ENCODE measurements around the gene GAS6.

GAS6 gene

DNA sequence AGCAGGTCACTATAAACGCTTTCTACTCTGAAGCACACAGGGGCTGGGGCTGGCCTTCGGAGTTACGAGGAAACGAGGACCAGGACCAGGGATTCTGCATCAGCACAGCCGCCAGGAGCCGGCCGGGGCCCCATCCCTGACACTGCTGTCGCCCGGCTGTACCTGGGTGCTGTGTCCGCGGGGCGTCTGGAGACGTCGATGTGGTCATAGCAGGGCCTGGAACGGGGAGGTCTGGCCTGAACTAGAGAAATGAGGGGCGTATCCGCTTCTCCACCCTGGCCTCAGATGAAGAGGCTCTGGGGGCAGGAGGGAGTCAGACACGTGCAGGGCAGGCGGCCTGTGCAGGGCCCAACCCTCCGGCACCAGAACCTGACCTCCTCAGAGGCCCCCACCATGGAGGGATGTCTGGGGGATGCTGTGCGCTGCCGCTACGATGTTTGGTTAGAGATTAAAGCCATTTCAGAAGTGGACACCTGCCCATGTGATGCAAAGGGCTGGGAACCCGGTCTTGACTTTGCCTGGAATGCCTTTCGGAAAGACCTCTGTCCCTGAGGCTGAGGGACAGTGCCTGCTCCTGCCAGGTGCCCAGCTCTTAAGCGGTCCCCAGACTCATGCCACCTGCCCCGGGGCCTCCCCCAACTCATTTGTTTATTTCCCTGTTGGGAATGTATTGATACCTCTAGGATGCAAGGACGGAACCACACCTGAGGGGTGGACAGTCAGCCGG lies 21.4 kb downstream of the GAS6 start:
- DNase-seq (no peak), ATAC-seq (ENCODE audit: insufficient read depth, low read depth) (no peak)
- no peaks in the 10 kb centered on the region for H3K36me3 ChIP-seq (ENCODE audit: insufficient read depth, low read length)
- TF ChIP-seq, protein P1, sequence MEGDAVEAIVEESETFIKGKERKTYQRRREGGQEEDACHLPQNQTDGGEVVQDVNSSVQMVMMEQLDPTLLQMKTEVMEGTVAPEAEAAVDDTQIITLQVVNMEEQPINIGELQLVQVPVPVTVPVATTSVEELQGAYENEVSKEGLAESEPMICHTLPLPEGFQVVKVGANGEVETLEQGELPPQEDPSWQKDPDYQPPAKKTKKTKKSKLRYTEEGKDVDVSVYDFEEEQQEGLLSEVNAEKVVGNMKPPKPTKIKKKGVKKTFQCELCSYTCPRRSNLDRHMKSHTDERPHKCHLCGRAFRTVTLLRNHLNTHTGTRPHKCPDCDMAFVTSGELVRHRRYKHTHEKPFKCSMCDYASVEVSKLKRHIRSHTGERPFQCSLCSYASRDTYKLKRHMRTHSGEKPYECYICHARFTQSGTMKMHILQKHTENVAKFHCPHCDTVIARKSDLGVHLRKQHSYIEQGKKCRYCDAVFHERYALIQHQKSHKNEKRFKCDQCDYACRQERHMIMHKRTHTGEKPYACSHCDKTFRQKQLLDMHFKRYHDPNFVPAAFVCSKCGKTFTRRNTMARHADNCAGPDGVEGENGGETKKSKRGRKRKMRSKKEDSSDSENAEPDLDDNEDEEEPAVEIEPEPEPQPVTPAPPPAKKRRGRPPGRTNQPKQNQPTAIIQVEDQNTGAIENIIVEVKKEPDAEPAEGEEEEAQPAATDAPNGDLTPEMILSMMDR (IDR thresholded peaks at IDR 0.05; ENCODE audit: borderline replicate concordance, extremely low read depth, low read length, poor library complexity, severe bottlenecking): no peak
- TF ChIP-seq EZH2 (IDR thresholded peaks at IDR 0.05; ENCODE audit: borderline replicate concordance, low read depth, low read length, severe bottlenecking): no peak
- no peaks in the 10 kb centered on the region for H3K9me3 ChIP-seq (ENCODE audit: insufficient read depth, low read length, severe bottlenecking)
- peaks cover 30% of the 10 kb centered on the region for H3K4me1 ChIP-seq (ENCODE audit: insufficient read depth, low read length)
- peaks cover 14% of the 10 kb centered on the region; the same call in 1 of the 2 replicates for H4K20me1 ChIP-seq (ENCODE audit: insufficient read depth, low read length)
- no peak overlapping the region for H3K4me3 ChIP-seq (ENCODE audit: low read depth in 1 of 2, low read length in 2 of 2)
- H3K27me3 ChIP-seq (ENCODE audit: insufficient read depth, low read length, poor library complexity): no peaks in the 10 kb centered on the region
- H3K4me2 ChIP-seq (ENCODE audit: insufficient read depth, low read length): no peak overlapping the region
- no peak overlapping the region for H3K9ac ChIP-seq (ENCODE audit: low read depth, low read length)
- H3K27ac ChIP-seq (ENCODE audit: low read length): no peak overlapping the region
- H3K79me2 ChIP-seq (ENCODE audit: insufficient read depth, low read length): no peaks in the 10 kb centered on the region
- H2AFZ ChIP-seq (ENCODE audit: low read depth, low read length): no peak overlapping the region

GRCh38 chr13:113841353-113841650 lies 22.6 kb downstream of the GAS6 start:
- Histone ChIP-seq H3K79me2 (ENCODE audit: insufficient read depth, low read length) (no peaks in the 10 kb centered on the region), H3K36me3 (ENCODE audit: insufficient read depth, low read length) (no peaks in the 10 kb centered on the region), H3K4me2 (ENCODE audit: insufficient read depth, low read length) (no peak overlapping the region), H3K9me3 (ENCODE audit: insufficient read depth, low read length, severe bottlenecking) (no peaks in the 10 kb centered on the region), H4K20me1 (ENCODE audit: insufficient read depth, low read length) (peaks cover 14% of the 10 kb centered on the region; the same call in 1 of the 2 replicates), H3K4me3 (ENCODE audit: low read depth in 1 of 2, low read length in 2 of 2) (no peak overlapping the region), H3K27me3 (ENCODE audit: insufficient read depth, low read length, poor library complexity) (no peaks in the 10 kb centered on the region), H2AFZ (ENCODE audit: low read depth, low read length) (no peak overlapping the region), H3K9ac (ENCODE audit: low read depth, low read length) (no peak overlapping the region), H3K4me1 (ENCODE audit: insufficient read depth, low read length) (peaks cover 19% of the 10 kb centered on the region), H3K27ac (ENCODE audit: low read length) (no peak overlapping the region)
- DNase-seq (no peak), ATAC-seq (ENCODE audit: insufficient read depth, low read depth) (no peak)
- TF ChIP-seq, protein P1 (IDR thresholded peaks at IDR 0.05; ENCODE audit: borderline replicate concordance, extremely low read depth, low read length, poor library complexity, severe bottlenecking): no peak
- TF ChIP-seq EZH2 (IDR thresholded peaks at IDR 0.05; ENCODE audit: borderline replicate concordance, low read depth, low read length, severe bottlenecking): no peak

GRCh38 chr13:113840541-113841352 lies 23.1 kb downstream of the GAS6 start:
- no peak for TF ChIP-seq EZH2 (IDR thresholded peaks at IDR 0.05; ENCODE audit: borderline replicate concordance, low read depth, low read length, severe bottlenecking)
- TF ChIP-seq, protein P1 (IDR thresholded peaks at IDR 0.05; ENCODE audit: borderline replicate concordance, extremely low read depth, low read length, poor library complexity, severe bottlenecking): no peak
- Histone ChIP-seq H2AFZ (ENCODE audit: low read depth, low read length) (no peak overlapping the region), H3K4me1 (ENCODE audit: insufficient read depth, low read length) (peaks cover 13% of the 10 kb centered on the region), H3K27me3 (ENCODE audit: insufficient read depth, low read length, poor library complexity) (no peaks in the 10 kb centered on the region), H3K4me2 (ENCODE audit: insufficient read depth, low read length) (no peak overlapping the region), H3K4me3 (ENCODE audit: low read depth in 1 of 2, low read length in 2 of 2) (no peak overlapping the region), H3K36me3 (ENCODE audit: insufficient read depth, low read length) (no peaks in the 10 kb centered on the region), H4K20me1 (ENCODE audit: insufficient read depth, low read length) (peaks cover 14% of the 10 kb centered on the region; the same call in 1 of the 2 replicates), H3K9me3 (ENCODE audit: insufficient read depth, low read length, severe bottlenecking) (no peaks in the 10 kb centered on the region), H3K27ac (ENCODE audit: low read length) (no peak overlapping the region), H3K79me2 (ENCODE audit: insufficient read depth, low read length) (no peaks in the 10 kb centered on the region), H3K9ac (ENCODE audit: low read depth, low read length) (no peak overlapping the region)
- ATAC-seq (ENCODE audit: insufficient read depth, low read depth): no peak
- DNase-seq: no peak

All from DND-41 (cell line).